Hepatocyte (in vitro differentiated cells): Measurements from ENCODE around the gene ELMO2. TPM values are rescaled to one million over a fixed set of nuclear protein-coding genes. Genes with fewer than 3 reads are reported as not detected.

Source experiments
- DNase-seq: peaks from one replicate; pipeline ENCODE4 v3.0.0-alpha.2; 2016; ENCODE audit warnings: low spot score
- H2AFZ ChIP-seq: fragments of 200-600 bp; sonication (generic); 2 replicates; pipeline ENCODE4 v1.6.0; 2016; ENCODE audit warnings: antibody characterized with exemption, mild to moderate bottlenecking
- H3K27ac ChIP-seq: fragments of 200-600 bp; sonication (generic); 2 replicates; pipeline ENCODE4 v1.5.1; 2016; ENCODE audit warnings: mild to moderate bottlenecking
- H3K27me3 ChIP-seq: fragments of 200-600 bp; sonication (generic); 2 replicates; pipeline ENCODE4 v1.6.1; 2016
- H3K36me3 ChIP-seq: fragments of 200-600 bp; sonication (generic); replicated peaks from 2 replicates; pipeline ENCODE4 v1.5.1; 2016; ENCODE audit warnings: low read depth; ENCODE audit not compliant: insufficient read depth
- H3K4me1 ChIP-seq: fragments of 200-600 bp; sonication (generic); 2 replicates; pipeline ENCODE4 v1.5.1; 2016; ENCODE audit warnings: mild to moderate bottlenecking, moderate library complexity; ENCODE audit not compliant: insufficient read depth
- H3K4me2 ChIP-seq: fragments of 200-600 bp; sonication (generic); 2 replicates; pipeline ENCODE4 v1.6.0; 2016
- H3K4me3 ChIP-seq: fragments of 200-600 bp; sonication (generic); 2 replicates; pipeline ENCODE4 v1.5.1; 2016; ENCODE audit warnings: mild to moderate bottlenecking
- H3K79me2 ChIP-seq: fragments of 200-600 bp; sonication (generic); 2 replicates; pipeline ENCODE4 v1.6.0; 2017; ENCODE audit warnings: mild to moderate bottlenecking
- H3K9me2 ChIP-seq: fragments of 200-600 bp; sonication (generic); replicated peaks from 2 replicates; pipeline ENCODE4 v1.6.0; 2017; ENCODE audit warnings: mild to moderate bottlenecking; ENCODE audit not compliant: insufficient read depth
- H3K9me3 ChIP-seq: fragments of 200-600 bp; sonication (generic); 2 replicates; pipeline ENCODE4 v1.5.1; 2016; ENCODE audit warnings: low read depth, mild to moderate bottlenecking
- H4K20me1 ChIP-seq: fragments of 200-600 bp; sonication (generic); 2 replicates; pipeline ENCODE4 v1.6.0; 2016; ENCODE audit warnings: mild to moderate bottlenecking; ENCODE audit not compliant: insufficient read depth, poor library complexity, severe bottlenecking
- EZH2 ChIP-seq: fragments of 200-600 bp; sonication (generic); IDR thresholded peaks from 2 replicates; pipeline ENCODE4 v1.6.1; 2016; ENCODE audit warnings: antibody characterized with exemption, mild to moderate bottlenecking, borderline replicate concordance
- EZH2phosphoT487 ChIP-seq: fragments of 200-600 bp; sonication (generic); IDR thresholded peaks from one replicate; pipeline ENCODE4 v1.6.1; 2018; ENCODE audit warnings: antibody characterized with exemption, mild to moderate bottlenecking, low read depth, moderate library complexity; ENCODE audit not compliant: unreplicated experiment, severe bottlenecking
- WGBS: methylation state at CpG from one replicate; pipeline ENCODE4 v1.1.6; 2016; ENCODE audit warnings: low lambda C conversion rate; ENCODE audit errors: missing lambda C conversion rate; 5-methylcytosine and 5-hydroxymethylcytosine counted together
- polyA plus RNA-seq: library from polyadenylated mRNA; unstranded; fragments of >200 nt; fragmentation: Nextera tagmentation; extraction: Ambion mirVana; gene quantifications from 2 replicates; pipeline ENCODE4 v1.2.1, GENCODE V29; 2016
- total RNA-seq: library from RNA; depleted of rRNA; stranded (reverse); fragments of >200 nt; gene quantifications from 2 replicates; pipeline ENCODE4 v1.2.3, GENCODE V29; 2014
- TF ChIP-seq, protein P1 (sequence below): fragments of 200-600 bp; sonication (generic); IDR thresholded peaks from 2 replicates; pipeline ENCODE4 v1.5.1; 2016; ENCODE audit warnings: antibody characterized with exemption, mild to moderate bottlenecking; ENCODE audit not compliant: poor library complexity

Gene ELMO2
- total and polyA plus RNA-seq, 2 experiments from 2014 or later, result 35.0 to 42.3 TPM

GRCh38 chr20:46423882-46424482 is 17.6 kb upstream of the ELMO2 start:
- Histone ChIP-seq H3K9me3 (no peaks in the 10 kb centered on the region), H3K27me3 (peaks cover 9% of the 10 kb centered on the region), H3K4me3 (no peak overlapping the region), H3K36me3 (no peaks in the 10 kb centered on the region), H3K4me1 (no peaks in the 10 kb centered on the region), H3K9me2 (no peaks in the 10 kb centered on the region), H2AFZ (no peak overlapping the region), H3K27ac (no peak overlapping the region), H3K4me2 (no peak overlapping the region), H3K79me2 (no peaks in the 10 kb centered on the region), H4K20me1 (no peaks in the 10 kb centered on the region)
- WGBS, result 98% methylated on average over 2 of the region's 2 CpGs
- TF ChIP-seq EZH2 (no peak), EZH2phosphoT487 (no peak)
- TF ChIP-seq, protein P1, sequence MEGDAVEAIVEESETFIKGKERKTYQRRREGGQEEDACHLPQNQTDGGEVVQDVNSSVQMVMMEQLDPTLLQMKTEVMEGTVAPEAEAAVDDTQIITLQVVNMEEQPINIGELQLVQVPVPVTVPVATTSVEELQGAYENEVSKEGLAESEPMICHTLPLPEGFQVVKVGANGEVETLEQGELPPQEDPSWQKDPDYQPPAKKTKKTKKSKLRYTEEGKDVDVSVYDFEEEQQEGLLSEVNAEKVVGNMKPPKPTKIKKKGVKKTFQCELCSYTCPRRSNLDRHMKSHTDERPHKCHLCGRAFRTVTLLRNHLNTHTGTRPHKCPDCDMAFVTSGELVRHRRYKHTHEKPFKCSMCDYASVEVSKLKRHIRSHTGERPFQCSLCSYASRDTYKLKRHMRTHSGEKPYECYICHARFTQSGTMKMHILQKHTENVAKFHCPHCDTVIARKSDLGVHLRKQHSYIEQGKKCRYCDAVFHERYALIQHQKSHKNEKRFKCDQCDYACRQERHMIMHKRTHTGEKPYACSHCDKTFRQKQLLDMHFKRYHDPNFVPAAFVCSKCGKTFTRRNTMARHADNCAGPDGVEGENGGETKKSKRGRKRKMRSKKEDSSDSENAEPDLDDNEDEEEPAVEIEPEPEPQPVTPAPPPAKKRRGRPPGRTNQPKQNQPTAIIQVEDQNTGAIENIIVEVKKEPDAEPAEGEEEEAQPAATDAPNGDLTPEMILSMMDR, result no peak
- DNase-seq, result no peak

DNA sequence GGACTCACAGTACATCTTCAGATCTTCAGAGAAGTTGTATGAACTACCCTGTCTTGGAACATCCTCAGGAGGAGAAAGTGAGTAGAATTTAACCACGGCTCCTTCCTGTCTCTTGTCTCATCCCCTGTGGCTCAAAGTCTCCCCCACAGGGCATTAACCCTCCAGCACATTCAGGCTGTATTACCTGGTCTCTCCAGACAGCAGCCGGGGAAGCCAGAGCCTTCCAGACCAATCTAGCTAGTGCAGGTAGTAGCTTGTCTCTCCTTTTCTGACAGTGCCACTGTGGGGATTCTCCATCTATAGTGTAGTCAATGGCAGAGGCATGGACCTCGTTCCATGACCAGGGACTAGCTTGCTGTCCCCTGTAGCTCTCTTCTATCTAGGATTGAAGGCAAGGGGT is 16.9 kb upstream of the ELMO2 start:
- Histone ChIP-seq H2AFZ (no peak overlapping the region), H3K9me3 (no peaks in the 10 kb centered on the region), H3K36me3 (no peaks in the 10 kb centered on the region), H3K9me2 (no peaks in the 10 kb centered on the region), H3K4me1 (no peaks in the 10 kb centered on the region), H3K27ac (no peak overlapping the region), H3K4me3 (no peak overlapping the region), H3K4me2 (no peak overlapping the region), H3K79me2 (no peaks in the 10 kb centered on the region), H4K20me1 (no peaks in the 10 kb centered on the region), H3K27me3 (peaks cover 4% of the 10 kb centered on the region)
- TF ChIP-seq EZH2phosphoT487 (no peak), EZH2 (no peak)
- TF ChIP-seq, protein P1, result no peak
- no peak for DNase-seq
- 57% methylated on average over 3 of the region's 3 CpGs for WGBS

DNA sequence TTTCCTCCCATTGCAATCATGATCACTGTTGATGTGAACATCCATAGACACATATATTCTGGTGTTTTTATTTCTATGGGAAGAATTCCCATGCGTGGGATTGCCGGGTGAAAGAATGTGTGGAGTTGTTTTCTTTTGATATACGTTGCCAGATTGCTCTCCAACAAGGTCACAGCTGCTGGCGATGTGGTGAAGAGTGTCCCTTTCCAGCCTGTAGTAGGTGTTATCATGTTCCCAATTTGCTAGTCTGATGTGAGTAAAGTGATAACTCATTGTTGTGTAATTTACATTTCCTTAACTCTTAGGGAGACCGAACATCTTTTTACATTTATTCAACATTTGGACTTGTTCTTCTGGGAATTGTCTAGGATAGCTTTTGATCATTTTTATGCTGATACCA is 14.5 kb upstream of the ELMO2 start:
- Histone ChIP-seq H2AFZ (no peak overlapping the region), H3K27ac (no peak overlapping the region), H3K9me3 (no peaks in the 10 kb centered on the region), H3K4me2 (no peak overlapping the region), H4K20me1 (no peaks in the 10 kb centered on the region), H3K27me3 (no peaks in the 10 kb centered on the region), H3K36me3 (no peaks in the 10 kb centered on the region), H3K4me3 (no peak overlapping the region), H3K9me2 (no peaks in the 10 kb centered on the region), H3K4me1 (no peaks in the 10 kb centered on the region), H3K79me2 (no peaks in the 10 kb centered on the region)
- TF ChIP-seq EZH2phosphoT487, result no peak
- TF ChIP-seq, protein P1, result no peak
- no peak for TF ChIP-seq EZH2
- 73% methylated on average over 5 of the region's 5 CpGs for WGBS
- no peak for DNase-seq
